IMR-90 (cell line): ENCODE results near the gene CSRP1. TPM values are rescaled to one million over a fixed set of nuclear protein-coding genes. Genes with fewer than 3 reads are reported as not detected.
A peak's percentile ranks its signal among the peaks of the same experiment; 100 is the strongest.

ENCODE experiments used
- ATAC-seq: fragments of 200-7000 bp; cut with Tn5 transposase; 2 replicates; pipeline ENCODE4 v1.9.1; 2020; ENCODE audit warnings: low read depth, mild to moderate bottlenecking, moderate library complexity
- BruUV-seq: library from RNA; stranded (reverse); fragments of 400-500 nt; replicated peaks from 2 replicates; lab custom pipeline; 2021; lab: Mats Ljungman, UMichigan
- CTCF ChIA-PET: fragments of 300-600 bp; formaldehyde crosslinking; extraction: SDS; loops from one replicate; lab custom pipeline; 2021; ENCODE audit warnings: antibody characterized with exemption; lab: Yijun Ruan, JAX
- POLR2A ChIA-PET: fragments of 300-600 bp; sonication (Branson Sonifier 250); formaldehyde crosslinking; loops from one replicate; lab custom pipeline; 2022; ENCODE audit warnings: antibody characterized with exemption; ENCODE audit not compliant: unreplicated experiment; lab: Charles Lee
- DNase-seq: peaks from one replicate; pipeline ENCODE4 v3.0.0; 2013
- H2AFZ ChIP-seq: replicated peaks from 2 replicates; pipeline ENCODE3; 2013; ENCODE audit warnings: low read length, mild to moderate bottlenecking; ENCODE audit not compliant: poor library complexity
- H2AK5ac ChIP-seq: 2 replicates; pipeline ENCODE4 v1.6.1; 2013; ENCODE audit warnings: low read depth, low read length, inconsistent platforms
- H2AK9ac ChIP-seq: replicated peaks from 2 replicates; pipeline ENCODE3; 2013; ENCODE audit warnings: mild to moderate bottlenecking, low read depth, low read length, moderate library complexity; ENCODE audit not compliant: poor library complexity
- H2BK120ac ChIP-seq: 2 replicates; pipeline ENCODE4 v1.6.1; 2013; ENCODE audit warnings: low read depth, low read length, inconsistent platforms
- H2BK15ac ChIP-seq: 3 replicates; pipeline ENCODE4 v1.6.1; 2013; ENCODE audit warnings: low read depth, low read length, inconsistent platforms
- H2BK20ac ChIP-seq: 2 replicates; pipeline ENCODE4 v1.6.1; 2013; ENCODE audit warnings: low read depth, mild to moderate bottlenecking, inconsistent platforms, low read length, moderate library complexity
- H2BK5ac ChIP-seq: 2 replicates; pipeline ENCODE4 v1.6.1; 2013; ENCODE audit warnings: mild to moderate bottlenecking, low read depth, low read length, inconsistent platforms; ENCODE audit not compliant: poor library complexity, severe bottlenecking
- H3K14ac ChIP-seq: replicated peaks from 2 replicates; pipeline ENCODE4 v1.6.1; 2013; ENCODE audit warnings: low read depth, low read length, inconsistent platforms
- H3K18ac ChIP-seq: 2 replicates; pipeline ENCODE4 v1.6.1; 2013; ENCODE audit warnings: low read depth, low read length, control low read depth
- H3K23ac ChIP-seq: 2 replicates; pipeline ENCODE4 v1.6.1; 2013; ENCODE audit warnings: low read depth, low read length, inconsistent platforms
- H3K27ac ChIP-seq: 2 replicates; pipeline ENCODE4 v1.5.1; 2013; ENCODE audit warnings: mild to moderate bottlenecking, control low read depth, low read length; ENCODE audit not compliant: insufficient read depth
- H3K27me3 ChIP-seq: 2 replicates; pipeline ENCODE4 v1.6.1; 2013; ENCODE audit warnings: low read length; ENCODE audit not compliant: control insufficient read depth, insufficient read depth
- H3K36me3 ChIP-seq: 2 replicates; pipeline ENCODE4 v1.6.1; 2013; ENCODE audit warnings: low read length, mixed read lengths; ENCODE audit not compliant: control insufficient read depth, insufficient read depth
- H3K4ac ChIP-seq: 2 replicates; pipeline ENCODE4 v1.6.1; 2013; ENCODE audit warnings: low read depth, low read length, inconsistent platforms
- H3K4me1 ChIP-seq: 2 replicates; pipeline ENCODE4 v1.6.1; 2013; ENCODE audit warnings: low read length, mixed read lengths; ENCODE audit not compliant: control insufficient read depth, insufficient read depth
- H3K4me2 ChIP-seq: 2 replicates; pipeline ENCODE4 v1.6.1; 2013; ENCODE audit warnings: low read depth, mild to moderate bottlenecking, control low read depth, low read length, moderate library complexity
- H3K4me3 ChIP-seq: 2 replicates; pipeline ENCODE4 v1.5.1; 2013; ENCODE audit warnings: low read depth, mild to moderate bottlenecking, control low read depth, low read length, moderate library complexity; ENCODE audit not compliant: insufficient read depth
- H3K56ac ChIP-seq: 2 replicates; pipeline ENCODE4 v1.6.1; 2013; ENCODE audit warnings: low read length, inconsistent platforms; ENCODE audit not compliant: insufficient read depth; ENCODE audit errors: extremely low read depth
- H3K79me1 ChIP-seq, 2 experiments: 2 replicates each; pipeline ENCODE4 v1.6.1; 2013; ENCODE audit warnings: low read length in 2 of 2, inconsistent platforms in 1 of 2, low read depth in 1 of 2
- H3K9ac ChIP-seq: 2 replicates; pipeline ENCODE4 v1.6.1; 2013; ENCODE audit warnings: low read depth, low read length, control low read depth
- H3K9me1 ChIP-seq: 2 replicates; pipeline ENCODE4 v1.6.1; 2013; ENCODE audit warnings: low read length, inconsistent platforms; ENCODE audit not compliant: insufficient read depth
- H3K9me3 ChIP-seq: 2 replicates; pipeline ENCODE4 v1.6.1; 2013; ENCODE audit warnings: low read length; ENCODE audit not compliant: control insufficient read depth, insufficient read depth
- H4K20me1 ChIP-seq: 2 replicates; pipeline ENCODE4 v1.6.1; 2013; ENCODE audit warnings: low read length, inconsistent platforms; ENCODE audit not compliant: insufficient read depth
- H4K5ac ChIP-seq: 2 replicates; pipeline ENCODE4 v1.6.1; 2013; ENCODE audit warnings: mild to moderate bottlenecking, low read depth, low read length, control low read depth
- H4K8ac ChIP-seq, 2 experiments: 2 replicates each; pipeline ENCODE4 v1.6.1; 2013; ENCODE audit warnings: low read depth in 2 of 2, low read length in 2 of 2, control low read depth in 1 of 2, inconsistent platforms in 1 of 2
- H4K91ac ChIP-seq: 2 replicates; pipeline ENCODE4 v1.6.1; 2013; ENCODE audit warnings: low read depth, low read length, inconsistent platforms; ENCODE audit not compliant: insufficient read depth
- MAZ ChIP-seq: IDR thresholded peaks from 2 replicates; pipeline ENCODE4 v1.6.1; 2012; ENCODE audit warnings: low read depth, mild to moderate bottlenecking, low read length, improper control_type of control experiment, moderate library complexity, borderline replicate concordance
- POLR2A ChIP-seq: IDR thresholded peaks from 2 replicates; pipeline ENCODE4 v1.6.1; 2012; ENCODE audit warnings: mild to moderate bottlenecking, low read depth, low read length
- RFX5 ChIP-seq: IDR thresholded peaks from 2 replicates; pipeline ENCODE4 v1.8.0; 2012; ENCODE audit warnings: low read depth, mild to moderate bottlenecking, low read length, moderate library complexity
- WGBS, 2 experiments: methylation state at CpG; one replicate each; pipeline versions ENCODE4 v1.1.5 to v1.1.7; 2013; ENCODE audit warnings: missing lambda C conversion rate in 2 of 2; ENCODE audit not compliant: insufficient read length in 1 of 2; ENCODE audit errors: extremely low coverage in 2 of 2; 5-methylcytosine and 5-hydroxymethylcytosine counted together
- dilution Hi-C: fragments of 300-500 bp; cut with HindIII; formaldehyde crosslinking; loops from one replicate; pipeline ENCODE4 v1.14.3; 2018; ENCODE audit warnings: low sequenced_read_pairs; ENCODE audit not compliant: unreplicated experiment
- in situ Hi-C: fragments of 300-500 bp; cut with MboI; formaldehyde crosslinking; loops from 3 replicates; pipeline ENCODE4 v1.14.3; 2019; ENCODE audit warnings: low sequenced_read_pairs, inconsistent platforms, mixed read lengths
- intact Hi-C: fragments of 100-400 bp; cut with micrococcal nuclease; formaldehyde crosslinking; loops from 2 replicates; pipeline ENCODE4 v1.10.0; 2022
- polyA plus RNA-seq, 3 experiments: library from polyadenylated mRNA; depleted of rRNA; stranded (reverse); fragments of >200 nt; gene quantifications; 2 replicates each; pipeline ENCODE4 v1.2.3, GENCODE V29; 2012; ENCODE audit warnings: low replicate concordance in 1 of 3
- total RNA-seq: library from RNA; depleted of rRNA; stranded (reverse); fragments of >200 nt; gene quantifications from 2 replicates; pipeline ENCODE4 v1.2.3, GENCODE V29; 2012

Gene CSRP1
- total and polyA plus RNA-seq, 2 of the 4 experiments (the other 2 are of a cell fraction), result 1,037 to 1,498 TPM

DNA sequence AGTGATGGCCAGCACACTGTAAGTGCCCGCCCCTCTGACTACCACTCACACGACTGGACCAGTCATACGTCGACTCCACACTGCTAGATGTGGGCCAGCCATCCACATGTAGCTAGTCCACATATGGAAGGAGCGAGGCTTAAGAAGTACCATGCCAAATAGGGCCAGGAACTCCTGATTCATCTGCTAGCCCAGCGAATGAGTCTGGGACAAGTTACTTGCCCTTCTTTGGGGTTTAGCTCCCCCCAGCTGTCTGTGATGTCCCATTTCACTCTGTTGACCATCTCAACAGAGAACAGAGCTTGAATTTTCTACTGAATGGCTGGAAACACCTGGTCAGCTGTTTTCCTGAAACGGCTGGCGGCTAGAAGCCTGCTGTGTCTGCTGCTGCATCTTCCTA, 5.8 kb downstream of the CSRP1 start:
- peak overlapping the region; percentile 63 for H2BK20ac ChIP-seq
- DNase-seq, result peak; percentile 85
- peak overlapping the region; percentile 90 for H3K18ac ChIP-seq
- peak overlapping the region; percentile 94 for H2AK5ac ChIP-seq
- peak overlapping the region; percentile 88 for H3K14ac ChIP-seq
- H3K9me1 ChIP-seq, result peaks cover 53% of the 10 kb centered on the region
- H3K4me1 ChIP-seq, result peaks cover 48% of the 10 kb centered on the region
- CTCF ChIA-PET, result interaction anchor here (1.1 to 4.5 kb wide), 3 partner anchors 11 to 54 kb away, joined by 3 to 31 read pairs (median 9); no protein-coding TSS in a partner anchor
- peak overlapping the region; percentile 84 for H2BK5ac ChIP-seq
- H3K27ac ChIP-seq, result peak overlapping the region; percentile 88
- H2AK9ac ChIP-seq, result peak overlapping the region; percentile 52
- ATAC-seq, result peak; percentile 5; the same call in 1 of the 2 replicates
- H3K9me3 ChIP-seq, result no peaks in the 10 kb centered on the region
- TF ChIP-seq MAZ, result peak; percentile 34; the same call in 1 of the 2 replicates
- TF ChIP-seq RFX5, result no peak
- peak; percentile 45 for TF ChIP-seq POLR2A
- no peaks in the 10 kb centered on the region for H3K27me3 ChIP-seq
- H4K20me1 ChIP-seq, result peaks cover 69% of the 10 kb centered on the region
- no peak overlapping the region for H2AFZ ChIP-seq
- H2BK120ac ChIP-seq, result peak overlapping the region; percentile 76
- H3K4ac ChIP-seq, result peak overlapping the region; percentile 85
- H3K56ac ChIP-seq, result peak overlapping the region; percentile 11; the same call in 1 of the 2 replicates
- 94% methylated on average over 3 of the region's 8 CpGs; no CpG with 5 or more reads in 1 of the 2 experiments for WGBS, 2 experiments
- H3K9ac ChIP-seq, result peak overlapping the region; percentile 74
- H3K79me1 ChIP-seq, result peaks cover 4 to 61% of the 10 kb centered on the region in 2 experiments; a peak in 2 of 4 replicates
- peak overlapping the region; percentile 80 for H4K91ac ChIP-seq
- peak overlapping the region; percentile 93 for H4K5ac ChIP-seq
- H3K23ac ChIP-seq, result peak overlapping the region; percentile 61
- H3K36me3 ChIP-seq, result peaks cover 44% of the 10 kb centered on the region
- intact Hi-C loops (no loop called here), dilution Hi-C loops (no loop called here), in situ Hi-C loops (no loop called here)
- H4K8ac ChIP-seq, result peak overlapping the region; percentile 43 to 81
- peak overlapping the region; percentile 46; the same call in 2 of the 3 replicates for H2BK15ac ChIP-seq
- H3K4me2 ChIP-seq, result peak overlapping the region; percentile 66
- BruUV-seq, result no TSS peak
- H3K4me3 ChIP-seq, result no peak overlapping the region
- POLR2A ChIA-PET, result interaction anchor here (3.0 kb wide), 1 partner anchor 39 kb away, joined by 8 read pairs; no protein-coding TSS in a partner anchor
